Measurements from ENCODE around the gene ADAMTS1.

The ADAMTS1 gene

DNA sequence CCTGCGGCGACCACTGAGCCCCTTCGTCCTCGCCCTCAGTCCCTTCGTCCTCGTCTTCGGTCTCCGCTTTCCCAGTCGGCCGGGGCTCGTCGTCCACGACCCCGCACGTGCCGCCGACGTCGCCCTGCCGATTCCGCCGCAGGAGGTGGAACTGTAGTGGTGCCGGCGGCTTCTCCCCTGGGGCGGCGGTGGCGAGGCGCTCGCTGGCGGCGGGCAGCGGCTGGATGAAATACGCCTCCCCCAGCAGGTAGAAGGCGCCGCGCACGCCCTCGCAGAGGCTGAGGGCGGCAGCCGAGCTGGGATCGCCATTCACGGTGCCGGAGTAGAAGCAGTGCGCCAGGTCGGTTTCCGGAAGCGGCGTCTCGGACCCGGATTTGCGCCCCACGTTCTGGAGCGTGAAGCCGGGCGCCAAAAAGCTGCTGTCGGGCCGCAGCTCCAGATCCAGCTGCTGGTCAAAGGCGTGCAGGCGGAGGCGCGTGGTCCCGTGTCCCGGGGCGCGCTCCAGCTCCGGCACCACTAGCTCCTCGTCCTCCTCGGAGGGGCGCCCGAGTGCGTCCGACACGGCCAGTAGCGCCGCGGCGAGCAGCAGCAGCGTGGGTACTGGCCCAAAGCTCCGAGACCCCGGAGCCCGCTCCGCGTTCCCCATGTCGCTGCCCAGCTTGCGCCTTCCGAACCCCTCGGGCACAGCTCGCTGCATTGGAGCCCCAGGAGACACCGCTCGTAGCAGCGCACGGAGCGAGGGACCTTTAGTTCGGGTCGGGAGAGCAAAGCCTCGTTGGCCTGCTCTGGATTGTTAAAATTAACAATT is 747 bp downstream of the ADAMTS1 start:
- no peak for DNase-seq (ENCODE audit: low read depth)

DNA sequence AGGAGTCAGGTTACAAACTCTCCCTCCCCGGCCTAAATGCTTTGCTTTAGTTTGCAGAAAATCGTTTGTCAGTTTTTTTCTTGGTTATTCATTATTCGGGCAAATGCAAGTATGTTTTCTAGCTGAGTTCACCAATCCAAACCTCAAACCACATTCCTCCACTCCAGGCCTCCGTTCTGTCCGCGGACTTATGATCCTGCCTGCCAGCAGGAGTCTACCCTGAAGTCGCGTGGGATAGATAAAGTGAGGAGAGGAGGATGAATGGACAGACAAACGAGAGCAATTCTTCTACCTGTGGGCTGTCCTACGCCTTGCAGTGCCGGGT is 1.3 kb downstream of the ADAMTS1 start:
- DNase-seq (ENCODE audit: low read depth), result no peak

DNA sequence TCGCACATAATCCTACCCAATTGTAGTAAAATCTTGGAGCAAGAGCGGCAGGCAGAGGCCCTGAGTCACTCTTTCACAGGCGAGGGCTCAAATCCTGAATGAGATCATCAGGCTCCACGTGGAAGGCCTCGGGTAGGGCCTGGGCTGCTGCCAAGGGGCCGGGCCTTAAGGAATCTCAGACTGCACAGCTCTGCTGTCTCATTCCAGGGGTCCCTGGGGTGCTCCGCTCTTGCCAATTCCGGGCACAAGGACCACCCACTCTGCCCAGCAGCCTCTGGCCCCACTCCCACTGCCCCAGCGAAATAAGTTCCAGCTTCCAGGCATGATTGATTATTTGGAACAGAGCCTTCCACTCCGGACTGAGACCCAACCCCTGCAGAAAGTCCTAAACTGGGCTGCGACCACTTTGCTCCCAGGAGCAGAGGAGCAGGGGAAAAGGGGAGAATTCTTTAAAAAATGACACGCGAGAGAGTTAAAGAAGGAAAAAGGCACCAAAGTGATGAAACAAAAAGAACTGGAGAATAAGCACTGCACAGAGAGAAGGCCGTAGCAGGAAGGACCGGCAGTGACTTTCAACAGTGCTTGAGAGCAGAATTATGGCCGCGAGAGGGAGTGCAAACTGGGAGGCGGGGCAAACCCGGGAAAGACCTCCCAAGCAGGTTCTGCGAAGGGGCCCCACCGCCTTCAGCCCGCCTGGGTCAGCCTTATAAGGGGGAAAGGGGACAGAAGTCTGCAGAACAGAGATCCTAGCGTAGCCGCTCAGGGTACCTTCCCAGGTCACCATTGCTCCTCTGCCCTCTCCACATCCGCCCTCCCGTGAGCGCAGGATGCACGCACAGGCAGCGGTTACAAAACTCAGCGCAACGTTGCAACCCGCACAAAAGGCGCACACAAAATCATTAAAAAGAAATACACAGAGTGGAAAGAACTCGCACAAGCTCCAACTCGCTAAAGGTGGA is 2.0 kb downstream of the ADAMTS1 start:
- DNase-seq (ENCODE audit: low read depth), result no peak

DNA sequence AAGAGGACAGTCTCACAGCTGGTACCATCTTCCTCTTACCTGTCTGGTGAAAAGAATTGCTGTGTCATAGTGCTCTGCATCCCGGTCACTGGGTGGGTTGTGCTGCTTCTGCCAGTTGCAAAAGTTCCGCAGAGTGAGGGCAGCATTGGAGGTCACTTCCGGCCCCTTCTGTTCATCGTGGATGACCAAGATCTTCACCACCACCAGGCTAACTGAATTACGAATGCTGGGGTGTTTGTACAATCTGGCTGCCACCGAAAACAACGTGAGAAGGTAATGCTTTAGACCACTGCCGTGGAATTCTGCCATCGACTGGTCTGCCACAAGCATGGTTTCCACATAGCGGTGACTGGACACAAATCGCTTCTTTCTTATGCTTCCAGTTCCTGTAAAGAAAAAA is 2.9 kb downstream of the ADAMTS1 start:
- DNase-seq (ENCODE audit: low read depth), result no peak

DNA sequence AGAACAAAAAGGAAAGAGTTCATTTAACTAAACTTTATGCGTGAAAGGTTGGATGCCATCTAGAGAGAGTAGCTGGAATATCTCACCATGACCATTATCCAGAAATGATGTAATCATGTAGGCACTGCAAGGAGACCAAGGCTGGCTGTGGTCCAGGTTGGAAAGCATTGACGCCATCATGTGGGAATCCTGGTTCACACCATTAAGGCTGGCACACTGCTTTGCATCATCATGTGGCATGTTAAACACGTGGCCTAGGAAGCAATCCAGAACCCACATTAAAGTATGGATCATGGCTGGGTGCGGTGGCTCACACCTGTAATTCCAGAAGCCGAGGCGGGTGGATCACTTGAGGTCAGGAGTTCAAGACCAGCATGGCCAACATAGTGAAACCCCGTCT is 4.3 kb downstream of the ADAMTS1 start:
- no peak for DNase-seq (ENCODE audit: low read depth)

DNA sequence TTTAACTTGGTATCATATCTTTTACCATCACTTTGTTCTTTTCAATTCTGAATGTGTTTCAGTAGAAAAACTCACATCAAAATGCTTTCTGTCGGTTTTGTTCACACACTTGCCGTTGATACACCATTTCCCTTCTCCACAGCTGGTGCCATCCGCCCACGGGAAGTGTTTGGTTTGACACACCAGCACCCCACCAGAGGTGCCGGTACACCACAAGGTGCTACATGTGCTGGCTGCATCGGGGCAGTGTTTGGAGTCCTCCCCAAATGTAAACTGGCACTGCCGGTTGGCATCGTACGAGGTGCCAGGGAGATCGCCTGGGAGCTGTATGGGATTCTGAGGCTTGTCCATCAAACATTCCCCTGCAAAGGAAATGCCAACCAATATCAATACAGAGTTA is 5.0 kb downstream of the ADAMTS1 start:
- DNase-seq (ENCODE audit: low read depth), result peak; percentile 27

DNA sequence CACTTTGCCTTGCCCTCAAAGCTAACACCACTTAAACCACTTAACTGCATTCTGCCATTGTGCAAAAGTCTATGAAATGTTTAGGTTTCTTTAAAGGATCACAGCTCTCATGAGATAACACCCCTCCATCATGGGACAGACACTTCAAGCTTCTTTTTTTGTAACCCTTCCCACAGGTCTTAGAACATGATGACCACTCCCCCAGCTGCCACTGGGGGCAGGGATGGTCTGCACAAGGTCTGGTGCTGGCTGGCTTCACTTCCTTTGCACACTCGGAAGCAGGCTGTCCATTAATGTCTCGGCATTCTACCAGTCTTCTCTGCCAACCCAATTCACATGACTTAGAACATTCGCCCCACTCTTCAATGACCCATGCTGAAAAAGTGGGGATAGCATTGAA is 7.7 kb downstream of the ADAMTS1 start:
- no peak for DNase-seq (ENCODE audit: low read depth)

DNA sequence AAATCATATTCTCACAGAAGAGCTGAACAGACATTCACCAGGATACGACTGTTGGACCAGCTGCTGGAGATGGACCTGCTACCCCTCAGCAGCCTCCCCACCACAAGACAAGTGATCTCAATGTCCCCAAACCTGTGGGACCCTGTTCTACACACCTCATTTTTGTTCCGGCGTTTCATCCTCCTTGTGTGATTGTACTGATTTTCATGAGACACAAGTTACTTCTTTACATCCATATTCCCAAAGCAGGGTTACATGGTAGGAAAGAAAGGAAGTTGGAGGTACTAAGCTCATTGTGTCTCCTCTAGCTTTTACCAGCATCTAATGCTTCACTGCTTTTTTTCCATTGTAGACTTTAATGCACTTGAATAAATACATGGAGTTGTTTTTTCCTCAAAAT is 8.7 kb downstream of the ADAMTS1 start:
- DNase-seq (ENCODE audit: low read depth), result no peak

DNA sequence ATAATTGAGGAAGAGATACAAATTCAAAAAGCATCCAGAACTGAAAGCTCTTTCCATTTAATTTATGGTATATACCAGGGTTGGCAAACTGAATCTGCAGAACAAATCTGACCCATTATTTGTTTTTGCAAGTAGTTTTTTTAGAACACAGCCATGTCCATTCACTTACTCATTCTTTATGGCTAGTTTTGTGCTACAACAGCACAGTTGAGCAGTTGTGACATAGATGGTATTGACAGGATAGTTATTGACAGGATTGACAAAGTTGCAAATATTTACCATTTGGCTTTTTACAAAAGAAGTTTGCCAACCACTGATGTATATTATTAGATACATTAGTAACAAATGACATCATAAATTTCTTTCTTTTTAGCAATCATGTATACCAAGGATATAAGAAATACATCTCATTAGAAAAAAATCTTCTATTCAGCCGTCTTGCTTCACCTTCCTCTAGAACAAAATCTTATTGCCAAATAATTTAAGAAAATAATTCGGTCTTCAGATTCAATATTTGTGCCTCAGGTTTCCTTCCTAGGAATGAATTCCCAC is 9.4 kb downstream of the ADAMTS1 start:
- no peak for DNase-seq (ENCODE audit: low read depth)

DNA sequence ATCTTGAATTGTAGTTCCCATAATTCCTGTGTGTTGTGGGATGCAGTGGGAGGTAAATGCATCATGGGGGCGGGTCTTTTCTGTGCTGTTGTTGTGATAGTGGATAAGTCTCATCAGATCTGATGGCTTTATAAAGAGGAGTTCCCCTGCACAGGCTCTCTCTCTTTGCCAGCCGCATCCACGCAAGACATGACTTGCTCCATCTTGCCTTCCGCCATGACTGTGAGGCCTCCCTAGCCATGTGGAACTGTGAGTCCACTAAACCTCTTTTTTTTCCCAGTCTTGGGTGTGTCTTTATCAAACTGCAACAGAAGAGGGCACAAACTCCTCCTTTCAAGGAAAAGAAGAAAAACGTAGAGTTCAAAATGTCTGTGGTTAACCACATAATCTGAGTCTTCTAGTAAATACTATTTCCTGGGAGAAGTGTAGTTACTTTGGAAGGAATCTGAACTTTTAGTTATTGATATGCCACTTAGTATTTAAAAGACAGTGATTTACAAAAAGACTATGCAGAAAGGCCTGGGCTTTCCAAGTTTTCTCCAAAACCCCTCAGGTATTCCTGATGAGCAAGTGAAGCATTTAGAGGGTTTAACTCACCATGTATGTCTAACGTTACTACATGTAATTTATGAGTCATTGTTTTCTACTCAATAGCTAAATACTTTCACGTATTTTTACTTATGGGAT is 10.0 kb downstream of the ADAMTS1 start:
- no peak for DNase-seq (ENCODE audit: low read depth)

DNA sequence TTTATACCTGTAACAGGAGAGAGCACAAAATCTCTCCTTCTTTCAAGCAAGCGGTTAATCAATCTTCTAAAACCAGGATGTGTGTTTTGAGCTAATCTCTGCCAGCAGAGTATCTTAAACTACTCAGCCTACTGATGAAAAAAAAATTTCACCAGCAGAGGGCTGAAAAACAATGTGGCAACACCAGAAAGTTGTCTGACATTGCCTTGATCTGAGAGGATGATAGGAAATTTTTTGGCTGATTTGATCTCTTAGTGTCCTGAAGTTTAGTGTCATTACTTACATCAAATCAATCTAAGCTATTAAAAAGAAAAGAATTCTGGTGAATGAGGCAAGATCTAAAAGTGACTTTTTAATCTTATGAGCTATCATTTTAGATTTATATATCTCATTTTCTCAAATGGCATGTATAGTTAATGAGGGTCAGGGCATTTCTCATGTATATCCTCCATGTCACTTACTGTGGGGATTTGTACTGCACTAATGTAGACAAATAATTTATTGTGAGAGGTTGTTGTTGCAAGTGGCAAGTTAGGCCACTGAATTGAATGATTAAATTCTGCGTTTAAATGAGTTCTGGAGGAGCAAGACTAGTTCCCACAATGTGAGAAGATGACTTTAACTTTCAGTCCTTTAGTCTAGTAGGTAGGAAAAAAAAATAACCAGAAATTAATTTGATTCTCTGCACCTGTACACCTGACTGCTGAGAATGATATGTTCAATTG is 10.9 kb downstream of the ADAMTS1 start:
- DNase-seq (ENCODE audit: low read depth), result no peak

DNA sequence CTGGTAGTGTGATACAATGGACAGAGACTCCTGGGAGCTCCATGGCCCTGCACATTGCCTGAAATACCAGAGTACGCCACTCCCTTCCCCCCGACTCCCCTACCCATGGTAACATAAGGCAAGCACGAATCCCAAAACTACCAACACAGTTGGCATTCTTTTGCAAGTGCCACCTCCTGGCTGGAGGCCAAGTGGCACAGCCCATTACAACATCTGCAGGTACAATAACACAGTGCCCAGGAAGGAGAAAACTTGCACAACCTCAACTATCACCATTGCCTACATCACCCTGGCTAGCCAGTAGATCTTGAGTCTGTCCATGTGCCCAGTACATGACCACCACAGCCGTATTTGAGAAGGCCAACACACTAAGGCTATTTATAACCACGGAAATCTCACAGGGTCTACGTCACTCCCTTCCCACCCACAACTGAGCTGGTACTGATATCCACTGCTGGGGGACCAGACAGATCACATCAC is 11.7 kb downstream of the ADAMTS1 start:
- DNase-seq (ENCODE audit: low read depth), result no peak

DNA sequence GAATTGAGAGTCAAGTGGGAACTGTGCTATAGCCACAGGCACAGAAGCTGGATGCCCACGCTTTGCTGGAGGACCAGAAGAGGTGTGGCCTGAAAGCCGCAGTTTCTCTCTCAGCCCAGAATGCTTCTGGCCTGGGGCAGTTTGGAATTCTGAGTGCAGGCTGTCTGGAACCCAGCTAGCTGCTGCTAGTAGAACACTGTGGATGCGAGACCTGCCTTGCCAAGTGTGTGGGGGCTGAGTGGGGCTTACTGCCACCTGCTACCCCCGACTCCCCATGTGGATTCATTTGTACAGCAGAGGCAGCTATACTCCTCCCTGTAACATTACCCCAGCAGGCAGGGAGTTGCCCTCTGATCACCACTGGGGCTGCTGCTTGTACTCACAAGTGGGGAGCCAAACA is 12.2 kb downstream of the ADAMTS1 start:
- DNase-seq (ENCODE audit: low read depth), result no peak

DNA sequence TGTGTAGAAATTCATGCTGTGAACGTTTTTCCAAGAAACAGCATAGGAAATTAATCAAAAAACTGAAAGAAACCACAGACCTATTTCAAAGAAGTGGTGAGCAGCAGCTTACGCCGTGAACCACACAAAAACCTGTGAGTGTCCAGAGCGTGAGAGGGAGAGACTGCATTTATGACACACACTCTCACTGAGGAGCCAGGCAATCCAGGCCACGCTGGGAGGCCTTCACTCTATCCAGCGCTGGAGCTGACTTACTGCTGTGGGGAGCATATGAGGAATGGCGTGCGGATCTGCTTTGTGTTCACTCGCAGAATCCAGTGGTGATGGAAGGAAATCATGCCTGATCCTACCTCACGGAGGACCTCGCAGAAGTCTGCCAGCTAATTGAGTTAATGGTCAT is 12.7 kb downstream of the ADAMTS1 start:
- no peak for DNase-seq (ENCODE audit: low read depth)

DNA sequence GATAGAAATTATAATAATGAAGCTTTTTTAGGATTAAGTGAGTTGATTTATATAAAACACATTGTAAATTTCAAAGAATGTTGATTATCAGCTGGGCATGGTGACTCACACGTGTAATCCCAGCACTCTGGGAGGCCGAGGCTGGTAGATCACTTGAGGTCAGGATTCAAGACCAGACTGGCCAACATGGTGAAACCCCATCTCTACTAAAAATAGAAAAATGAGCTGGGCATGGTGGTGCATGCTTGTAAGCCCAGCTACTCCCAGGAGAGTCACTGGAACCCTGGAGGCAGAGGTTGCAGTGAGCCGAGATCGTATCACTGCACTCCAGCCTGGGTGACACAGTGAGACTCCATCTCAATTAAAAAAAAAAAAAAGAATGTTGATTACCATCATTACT is 18.4 kb downstream of the ADAMTS1 start:
- no peak for DNase-seq (ENCODE audit: low read depth)

DNA sequence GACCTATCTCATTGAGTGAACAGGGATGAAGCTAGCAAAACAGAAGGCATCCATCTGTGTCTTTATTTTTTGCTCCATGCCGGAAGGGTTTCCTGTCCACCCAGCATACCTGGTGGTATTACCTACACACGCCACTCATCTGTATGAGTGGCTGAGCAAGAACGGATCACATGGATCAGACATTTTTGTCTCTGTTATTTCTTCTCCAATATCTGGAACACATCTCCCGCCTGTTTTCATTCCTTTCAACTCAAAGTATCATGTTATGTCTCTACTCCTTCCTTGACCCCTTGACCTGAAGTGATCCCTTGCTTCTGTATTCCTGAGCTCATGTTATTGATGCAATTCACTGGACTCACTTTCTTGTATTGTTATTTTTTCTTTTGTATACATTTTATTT is 24.7 kb downstream of the ADAMTS1 start:
- DNase-seq (ENCODE audit: low read depth), result no peak

DNA sequence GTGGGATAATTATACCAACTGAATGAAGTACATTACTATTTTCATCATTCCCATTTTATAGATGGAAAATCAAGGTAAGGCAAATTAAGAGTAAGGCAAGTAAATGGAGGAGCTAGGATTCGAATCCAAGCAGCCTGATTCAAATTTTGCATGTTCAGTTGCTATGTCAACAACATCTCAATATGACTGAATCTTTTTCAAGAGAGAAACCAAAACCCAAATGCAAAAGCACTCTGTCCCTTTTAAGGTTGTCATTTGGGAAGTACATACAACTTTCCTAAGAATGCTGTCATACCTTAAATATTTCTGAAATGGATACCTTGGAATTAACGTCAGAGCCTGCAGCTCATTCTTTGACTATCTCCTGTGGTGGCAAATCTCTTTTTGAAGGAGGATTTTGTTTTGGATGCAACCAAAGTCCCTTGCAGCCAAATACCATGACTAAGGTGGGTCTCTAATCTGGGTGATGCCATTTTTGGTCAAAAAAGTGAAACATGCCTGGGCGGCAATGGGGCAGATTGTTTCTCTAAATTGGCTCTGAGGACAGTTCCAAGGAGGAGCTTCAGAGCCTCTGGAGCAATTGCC is 25.4 kb downstream of the ADAMTS1 start:
- DNase-seq (ENCODE audit: low read depth), result no peak

DNA sequence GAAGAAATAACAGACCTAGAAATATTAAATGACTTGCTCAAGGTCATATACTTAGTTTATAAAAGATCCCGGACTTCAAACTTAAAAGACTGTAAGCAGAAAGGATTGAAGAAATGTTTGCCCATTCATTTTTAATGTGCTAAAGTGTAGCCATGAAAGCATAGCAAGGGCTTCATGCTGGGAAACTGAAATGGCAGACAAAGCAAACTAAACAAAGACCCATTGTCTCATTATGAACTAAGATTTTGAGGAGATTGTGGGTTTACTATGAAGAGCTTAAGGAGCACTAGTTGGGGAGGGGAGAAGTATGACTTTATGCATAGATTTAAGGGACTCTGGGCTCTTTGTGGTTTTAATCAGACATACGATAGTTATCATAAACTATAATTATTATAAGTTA is 26.3 kb downstream of the ADAMTS1 start:
- DNase-seq (ENCODE audit: low read depth), result no peak

DNA sequence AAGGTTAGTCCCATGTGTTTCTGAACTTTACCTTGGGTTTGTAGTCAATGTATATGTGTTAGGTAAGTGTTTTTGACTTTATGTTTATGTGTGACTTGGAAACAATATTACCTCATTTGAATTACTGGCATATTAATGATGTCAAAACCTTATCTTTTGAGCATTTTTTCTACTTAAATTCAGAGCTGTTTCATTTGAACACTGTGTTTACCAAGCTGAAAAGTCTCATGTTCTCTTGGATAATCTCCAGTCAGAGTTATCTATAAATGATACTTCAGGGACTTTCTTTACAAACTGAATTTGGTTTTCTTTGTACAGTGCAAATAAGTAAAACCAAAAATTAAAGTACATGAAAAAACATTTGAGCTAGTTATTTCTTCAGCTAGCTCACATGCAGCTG is 30.0 kb downstream of the ADAMTS1 start:
- no peak for DNase-seq (ENCODE audit: low read depth)

DNA sequence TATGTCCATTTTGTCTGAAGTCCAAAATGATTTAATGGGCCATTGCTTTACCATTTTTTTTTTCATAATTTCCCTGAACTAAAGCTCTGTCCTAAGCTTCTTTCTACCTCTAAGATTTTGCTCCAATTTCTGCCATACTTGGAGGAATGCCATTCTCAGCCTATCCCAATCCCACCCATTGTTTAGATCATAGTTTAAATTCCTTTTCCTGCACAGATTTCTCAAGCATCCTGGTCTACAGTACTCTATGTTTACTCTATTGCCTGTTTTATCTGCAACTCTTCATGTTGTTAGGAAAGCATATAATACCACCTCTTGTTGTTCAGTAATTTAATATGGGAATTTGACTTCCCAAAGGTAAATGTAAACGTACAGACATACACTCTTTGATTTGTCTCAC is 30.8 kb downstream of the ADAMTS1 start:
- no peak for DNase-seq (ENCODE audit: low read depth)

DNA sequence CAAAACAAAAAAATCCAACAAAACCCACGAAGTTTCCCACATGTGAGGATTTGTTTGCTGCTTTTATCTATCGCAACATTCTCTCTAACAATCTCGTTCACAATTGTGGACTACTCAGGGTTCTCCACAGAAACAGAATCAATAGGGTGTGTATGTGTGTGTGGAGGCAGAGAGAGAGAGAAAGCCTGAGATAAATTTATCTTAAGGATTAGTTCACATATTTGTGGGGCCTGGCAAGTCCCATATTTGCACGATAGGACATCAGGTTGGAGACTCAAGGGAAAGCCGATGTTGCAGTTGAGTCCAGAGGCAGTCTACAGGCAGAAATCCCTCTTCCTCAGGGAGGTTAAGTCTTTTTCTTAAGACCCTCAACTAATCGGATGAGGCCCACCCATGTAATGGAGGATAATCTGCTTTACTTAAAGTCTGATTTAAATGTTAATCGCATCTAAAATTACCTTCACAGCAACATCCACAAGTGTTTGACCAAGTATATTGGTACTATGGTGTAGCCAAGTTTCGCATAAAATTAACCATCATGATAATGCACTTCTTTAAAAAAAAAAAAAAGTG is 31.7 kb downstream of the ADAMTS1 start:
- DNase-seq (ENCODE audit: low read depth), result no peak
